Naive B cell (primary cell): ENCODE data around the gene PHKA1. TPM values are rescaled to one million over a fixed set of nuclear protein-coding genes. Genes with fewer than 3 reads are reported as not detected.
"Not testable (repeated sequence)": the region's sequence is repeated elsewhere in the genome, so short reads cannot be mapped to it uniquely, and the experiment has no call there.

ENCODE experiments used
- ATAC-seq, 2 donors: fragments of 150-1000 bp; cut with Tn5 transposase; 2 replicates each; pipeline ENCODE4 v1.10.0; 2021; ENCODE audit warnings: low read depth in 2 of 2, mild to moderate bottlenecking in 2 of 2, moderate library complexity in 2 of 2
- DNase-seq: peaks from one replicate; pipeline ENCODE4 v3.0.0; 2022
- H3K27ac Mint-ChIP-seq, 6 donors: one replicate each; pipeline ENCODE4 v1.8.0; 2020 to 2022; ENCODE audit warnings: mild to moderate bottlenecking in 6 of 6, mixed read lengths in 6 of 6, moderate library complexity in 5 of 6, inconsistent platforms in 2 of 6
- H3K27me3 Mint-ChIP-seq, 3 donors: one replicate each; pipeline ENCODE4 v1.8.0; 2021 to 2022; ENCODE audit warnings: mixed read lengths in 3 of 3, mild to moderate bottlenecking in 1 of 3
- H3K36me3 Mint-ChIP-seq, 2 donors: one replicate each; pipeline ENCODE4 v1.8.0; 2020 to 2022; ENCODE audit warnings: mixed read lengths in 2 of 2, inconsistent platforms in 1 of 2, mild to moderate bottlenecking in 1 of 2
- H3K4me1 Mint-ChIP-seq, 3 donors: one replicate each; pipeline ENCODE4 v1.8.0; 2020 to 2022; ENCODE audit warnings: mixed read lengths in 3 of 3, inconsistent platforms in 1 of 3, mild to moderate bottlenecking in 1 of 3, moderate library complexity in 1 of 3
- H3K4me3 Mint-ChIP-seq, 8 donors: one replicate each; pipeline ENCODE4 v1.8.0; 2020 to 2022; ENCODE audit warnings: mild to moderate bottlenecking in 8 of 8, mixed read lengths in 8 of 8, moderate library complexity in 8 of 8, inconsistent platforms in 2 of 8
- H3K9me3 Mint-ChIP-seq, 7 donors: one replicate each; pipeline ENCODE4 v1.8.0; 2020 to 2022; ENCODE audit warnings: mixed read lengths in 7 of 7, mild to moderate bottlenecking in 5 of 7, inconsistent platforms in 2 of 7, moderate library complexity in 1 of 7
- polyA plus RNA-seq, 6 donors: library from polyadenylated mRNA; unstranded; fragments of 300-500 nt; fragmentation: Illumina TruSeq; gene quantifications; one replicate each; pipeline ENCODE4 v1.2.3, GENCODE V29; 2021; ENCODE audit warnings: low read depth in 6 of 6

PHKA1 gene
- polyA plus RNA-seq, 6 donors from 2014 or later: not detected

- Mint-ChIP-seq H3K27ac (no peak overlapping the region), H3K9me3 (peaks cover 0 to 12% (median 0%) of the 10 kb centered on the region in 7 donors), H3K4me3 (no peak overlapping the region), H3K36me3 (no peaks in the 10 kb centered on the region), H3K27me3 (no peaks in the 10 kb centered on the region), H3K4me1 (no peaks in the 10 kb centered on the region)
- no peak for ATAC-seq
- DNase-seq: no peak
Measured at GRCh38 chrX:72705111-72705510, 9.0 kb downstream of the PHKA1 start.

GRCh38 chrX:72694170-72694569 lies 19.9 kb downstream of the PHKA1 start:
- H3K4me1 Mint-ChIP-seq: no peaks in the 10 kb centered on the region
- H3K27ac Mint-ChIP-seq: no peak overlapping the region
- DNase-seq (no peak), ATAC-seq (no peak)
- no peaks in the 10 kb centered on the region for H3K9me3 Mint-ChIP-seq
- no peaks in the 10 kb centered on the region for H3K36me3 Mint-ChIP-seq
- H3K27me3 Mint-ChIP-seq: no peaks in the 10 kb centered on the region
- no peak overlapping the region for H3K4me3 Mint-ChIP-seq

GRCh38 chrX:72693477-72693876 lies 20.6 kb downstream of the PHKA1 start:
- no peaks in the 10 kb centered on the region for H3K36me3 Mint-ChIP-seq
- H3K4me1 Mint-ChIP-seq: no peaks in the 10 kb centered on the region
- H3K27me3 Mint-ChIP-seq: no peaks in the 10 kb centered on the region
- no peaks in the 10 kb centered on the region for H3K9me3 Mint-ChIP-seq
- DNase-seq (no peak), ATAC-seq (no peak)
- no peak overlapping the region for H3K27ac Mint-ChIP-seq
- H3K4me3 Mint-ChIP-seq: no peak overlapping the region

GRCh38 chrX:72687396-72687795 lies 26.7 kb downstream of the PHKA1 start:
- ATAC-seq (no peak), DNase-seq (no peak)
- no peaks in the 10 kb centered on the region for H3K4me1 Mint-ChIP-seq
- H3K27ac Mint-ChIP-seq: no peak overlapping the region
- no peaks in the 10 kb centered on the region for H3K27me3 Mint-ChIP-seq
- H3K36me3 Mint-ChIP-seq: no peaks in the 10 kb centered on the region
- H3K9me3 Mint-ChIP-seq: peaks cover 0 to 6% (median 2%) of the 10 kb centered on the region in 7 donors
- H3K4me3 Mint-ChIP-seq: no peak overlapping the region

GRCh38 chrX:72685810-72686456 lies 28.2 kb downstream of the PHKA1 start:
- Mint-ChIP-seq H3K27ac (no peak overlapping the region), H3K4me1 (no peaks in the 10 kb centered on the region), H3K27me3 (no peaks in the 10 kb centered on the region), H3K9me3 (peaks cover 0 to 6% (median 2%) of the 10 kb centered on the region in 7 donors), H3K4me3 (no peak overlapping the region), H3K36me3 (no peaks in the 10 kb centered on the region)
- DNase-seq: no peak
- no peak for ATAC-seq

GRCh38 chrX:72685018-72685417 lies 29.1 kb downstream of the PHKA1 start:
- H3K36me3 Mint-ChIP-seq: no peaks in the 10 kb centered on the region
- no peak overlapping the region for H3K4me3 Mint-ChIP-seq
- H3K27me3 Mint-ChIP-seq: no peaks in the 10 kb centered on the region
- peaks cover 0 to 8% (median 4%) of the 10 kb centered on the region in 7 donors for H3K9me3 Mint-ChIP-seq
- H3K4me1 Mint-ChIP-seq: no peaks in the 10 kb centered on the region
- ATAC-seq (no peak), DNase-seq (no peak)
- H3K27ac Mint-ChIP-seq: no peak overlapping the region

GRCh38 chrX:72683631-72684030 lies 30.5 kb downstream of the PHKA1 start:
- H3K27me3 Mint-ChIP-seq: no peaks in the 10 kb centered on the region
- DNase-seq: no peak
- H3K4me1 Mint-ChIP-seq: no peaks in the 10 kb centered on the region
- no peak overlapping the region for H3K27ac Mint-ChIP-seq
- peaks cover 0 to 15% (median 4%) of the 10 kb centered on the region in 7 donors for H3K9me3 Mint-ChIP-seq
- no peaks in the 10 kb centered on the region for H3K36me3 Mint-ChIP-seq
- no peak overlapping the region for H3K4me3 Mint-ChIP-seq
- ATAC-seq: no peak

GRCh38 chrX:72676465-72676864 lies 37.6 kb downstream of the PHKA1 start:
- DNase-seq (no peak), ATAC-seq (no peak)
- no peaks in the 10 kb centered on the region for H3K4me1 Mint-ChIP-seq
- H3K4me3 Mint-ChIP-seq: no peak overlapping the region
- no peak overlapping the region for H3K27ac Mint-ChIP-seq
- H3K27me3 Mint-ChIP-seq: no peaks in the 10 kb centered on the region
- no peaks in the 10 kb centered on the region for H3K36me3 Mint-ChIP-seq
- H3K9me3 Mint-ChIP-seq: peaks cover 0 to 12% (median 4%) of the 10 kb centered on the region in 7 donors

GRCh38 chrX:72673951-72674350 lies 40.2 kb downstream of the PHKA1 start:
- DNase-seq, H3K36me3 Mint-ChIP-seq, H3K9me3 Mint-ChIP-seq, H3K4me3 Mint-ChIP-seq, H3K27me3 Mint-ChIP-seq, H3K4me1 Mint-ChIP-seq, H3K27ac Mint-ChIP-seq, ATAC-seq: not testable (repeated sequence)

- not testable (repeated sequence) for ATAC-seq, H3K4me1 Mint-ChIP-seq, H3K4me3 Mint-ChIP-seq
Measured at GRCh38 chrX:72669508-72669907, 44.6 kb downstream of the PHKA1 start.

GRCh38 chrX:72666451-72666850 lies 47.7 kb downstream of the PHKA1 start:
- Mint-ChIP-seq H3K9me3 (peaks cover 0 to 15% (median 0%) of the 10 kb centered on the region in 7 donors), H3K27ac (no peak overlapping the region), H3K4me3 (no peak overlapping the region), H3K27me3 (peaks cover 0 to 3% (median 0%) of the 10 kb centered on the region in 3 donors), H3K4me1 (no peaks in the 10 kb centered on the region), H3K36me3 (no peaks in the 10 kb centered on the region)
- ATAC-seq (no peak), DNase-seq (no peak)

More at GRCh38 chrX:72669508-72669907, 44.6 kb downstream of the PHKA1 start:
- H3K27me3 Mint-ChIP-seq, H3K36me3 Mint-ChIP-seq, H3K9me3 Mint-ChIP-seq, DNase-seq, H3K27ac Mint-ChIP-seq: not testable (repeated sequence)

GRCh38 chrX:72663737-72664136 lies 50.4 kb downstream of the PHKA1 start:
- no peaks in the 10 kb centered on the region for H3K36me3 Mint-ChIP-seq

GRCh38 chrX:72662020-72662747 lies 51.9 kb downstream of the PHKA1 start:
- DNase-seq: no peak
- Mint-ChIP-seq H3K4me1 (no peaks in the 10 kb centered on the region), H3K9me3 (peaks cover 0 to 15% (median 0%) of the 10 kb centered on the region in 7 donors), H3K27ac (no peak overlapping the region), H3K36me3 (no peaks in the 10 kb centered on the region), H3K4me3 (no peak overlapping the region), H3K27me3 (peaks cover 0 to 3% (median 0%) of the 10 kb centered on the region in 3 donors)
- no peak for ATAC-seq

More at GRCh38 chrX:72663737-72664136, 50.4 kb downstream of the PHKA1 start:
- H3K4me3 Mint-ChIP-seq: no peak overlapping the region
- peaks cover 0 to 15% (median 0%) of the 10 kb centered on the region in 7 donors for H3K9me3 Mint-ChIP-seq
- peak overlapping the region in 1 of 6 donors; percentile 2 for H3K27ac Mint-ChIP-seq
- no peak for ATAC-seq
- no peak for DNase-seq
- peaks cover 0 to 3% (median 0%) of the 10 kb centered on the region in 3 donors for H3K27me3 Mint-ChIP-seq
- H3K4me1 Mint-ChIP-seq: no peaks in the 10 kb centered on the region

- ATAC-seq: no peak
- no peak for DNase-seq
- Mint-ChIP-seq H3K9me3 (peaks cover 0 to 15% (median 0%) of the 10 kb centered on the region in 7 donors), H3K27ac (no peak overlapping the region), H3K36me3 (no peaks in the 10 kb centered on the region), H3K4me3 (no peak overlapping the region), H3K27me3 (peaks cover 0 to 8% (median 0%) of the 10 kb centered on the region in 3 donors), H3K4me1 (no peaks in the 10 kb centered on the region)
Measured at GRCh38 chrX:72659723-72660122, 54.4 kb downstream of the PHKA1 start.
